Spleen (tissue), 7 donors: Measurements from ENCODE around the gene FCN3.

ENCODE experiments used
- POLR2A ChIP-seq, 3 donors: fragments of 450-650 bp; IDR thresholded peaks; one replicate each; pipeline ENCODE4 v1.5.1; 2017; ENCODE audit warnings: antibody characterized with exemption in 3 of 3, mild to moderate bottlenecking in 1 of 3
- POLR2AphosphoS5 ChIP-seq, 3 donors: sonication (generic); formaldehyde crosslinking; IDR thresholded peaks; one replicate each; pipeline ENCODE4 v1.5.1; 2017; ENCODE audit warnings: antibody characterized with exemption in 3 of 3
- TF ChIP-seq, protein P1 (sequence below), 11 experiments: fragments of 200-600 bp in 7 of 11; fragments of 450-650 bp in 4 of 11; sonication (generic) in 4 of 11; IDR thresholded peaks in 8 of 11; conservative IDR thresholded peaks in 3 of 11; 1 replicate in 7 of 11; 2 replicates in 4 of 11; pipeline versions ENCODE4 v1.4.0 to v1.8.0; 2016 to 2021; ENCODE audit warnings: antibody characterized with exemption in 11 of 11, inconsistent platforms in 4 of 11, mild to moderate bottlenecking in 1 of 11
- donor health status: DM: no; HTN: no; CAD: no; lungs with moderate emphysema.
- donor health status: DM: no; HTN: no; CAD: no.
- donor health status: DM: no; HTN: no; CAD: no.

DNA sequence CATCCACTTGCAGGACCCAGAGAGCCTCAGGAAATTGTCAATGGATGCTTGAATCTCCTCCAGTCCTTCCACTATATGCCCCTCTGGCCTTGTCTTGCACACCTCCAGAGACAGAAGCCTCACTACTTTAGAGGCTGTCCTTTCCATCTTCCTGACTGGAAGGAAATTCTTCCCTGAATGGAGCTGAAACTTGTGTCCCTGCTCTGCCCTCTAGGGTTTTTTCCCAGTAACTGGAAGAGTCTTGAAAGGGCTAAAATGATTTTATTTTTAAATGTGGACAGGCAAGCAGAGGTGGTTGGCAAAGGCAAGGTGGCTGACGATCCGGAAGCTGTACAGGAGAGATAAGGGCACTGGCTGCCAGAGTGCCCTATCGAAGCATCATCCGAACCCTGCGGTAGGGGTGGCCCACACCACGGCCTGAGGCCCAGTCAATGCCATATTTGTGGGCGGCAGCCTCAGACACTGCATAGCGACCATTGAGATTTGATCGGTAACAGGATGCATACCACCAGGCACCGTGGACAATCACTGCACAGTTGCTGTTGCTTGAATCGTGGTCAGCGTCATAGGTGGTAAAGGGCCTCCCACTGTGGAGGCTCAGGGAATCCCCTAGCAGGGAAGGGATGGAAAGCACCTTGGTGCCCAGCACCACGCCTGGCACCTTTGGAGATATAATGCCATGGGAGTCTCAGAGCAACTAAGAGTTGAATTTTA is 5.6 kb downstream of the FCN3 start:
- TF ChIP-seq, protein P1, sequence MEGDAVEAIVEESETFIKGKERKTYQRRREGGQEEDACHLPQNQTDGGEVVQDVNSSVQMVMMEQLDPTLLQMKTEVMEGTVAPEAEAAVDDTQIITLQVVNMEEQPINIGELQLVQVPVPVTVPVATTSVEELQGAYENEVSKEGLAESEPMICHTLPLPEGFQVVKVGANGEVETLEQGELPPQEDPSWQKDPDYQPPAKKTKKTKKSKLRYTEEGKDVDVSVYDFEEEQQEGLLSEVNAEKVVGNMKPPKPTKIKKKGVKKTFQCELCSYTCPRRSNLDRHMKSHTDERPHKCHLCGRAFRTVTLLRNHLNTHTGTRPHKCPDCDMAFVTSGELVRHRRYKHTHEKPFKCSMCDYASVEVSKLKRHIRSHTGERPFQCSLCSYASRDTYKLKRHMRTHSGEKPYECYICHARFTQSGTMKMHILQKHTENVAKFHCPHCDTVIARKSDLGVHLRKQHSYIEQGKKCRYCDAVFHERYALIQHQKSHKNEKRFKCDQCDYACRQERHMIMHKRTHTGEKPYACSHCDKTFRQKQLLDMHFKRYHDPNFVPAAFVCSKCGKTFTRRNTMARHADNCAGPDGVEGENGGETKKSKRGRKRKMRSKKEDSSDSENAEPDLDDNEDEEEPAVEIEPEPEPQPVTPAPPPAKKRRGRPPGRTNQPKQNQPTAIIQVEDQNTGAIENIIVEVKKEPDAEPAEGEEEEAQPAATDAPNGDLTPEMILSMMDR (IDR thresholded peaks at IDR 0.05 in 8 of 11, conservative IDR thresholded peaks at IDR 0.05 in 3 of 11): no peak
- TF ChIP-seq POLR2A (IDR thresholded peaks at IDR 0.05) (no peak), POLR2AphosphoS5 (IDR thresholded peaks at IDR 0.05) (no peak)
